LHCN-M2 (cell line): ENCODE results near the gene MCOLN2. TPM values are rescaled to one million over a fixed set of nuclear protein-coding genes. Genes with fewer than 3 reads are reported as not detected.
"Not testable (repeated sequence)": the region's sequence is repeated elsewhere in the genome, so short reads cannot be mapped to it uniquely, and the experiment has no call there.

Source experiments
- DNase-seq: peaks from one replicate; pipeline ENCODE4 v3.0.0-alpha.2; 2012; ENCODE audit warnings: low read depth
- total RNA-seq: library from RNA; depleted of rRNA; stranded (reverse); fragments of >200 nt; gene quantifications from 2 replicates; pipeline ENCODE4 v1.2.3, GENCODE V29; 2014; rRNA removed

The MCOLN2 gene
- total RNA-seq, 1 experiment from 2014 or later, result 0.34 TPM

DNA sequence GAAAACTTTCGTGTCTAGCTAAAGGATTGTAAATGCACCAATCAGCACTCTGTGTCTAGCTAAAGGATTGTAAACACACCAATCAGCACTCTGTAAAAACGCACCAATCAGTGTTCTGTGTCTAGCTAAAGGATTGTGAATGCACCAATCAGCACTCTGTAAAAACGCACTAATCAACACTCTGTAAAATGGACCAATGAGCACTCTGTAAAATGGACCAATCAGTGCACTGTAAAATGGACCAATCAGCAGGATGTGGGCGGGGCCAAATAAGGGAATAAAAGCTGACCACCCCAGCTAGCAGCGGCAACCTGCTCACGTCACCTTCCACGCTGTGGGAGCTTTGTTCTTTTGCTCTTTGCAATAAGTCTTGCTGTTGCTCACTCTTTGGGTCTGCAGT lies 94.2 kb downstream of the MCOLN2 start:
- DNase-seq, result not testable (repeated sequence)

DNA sequence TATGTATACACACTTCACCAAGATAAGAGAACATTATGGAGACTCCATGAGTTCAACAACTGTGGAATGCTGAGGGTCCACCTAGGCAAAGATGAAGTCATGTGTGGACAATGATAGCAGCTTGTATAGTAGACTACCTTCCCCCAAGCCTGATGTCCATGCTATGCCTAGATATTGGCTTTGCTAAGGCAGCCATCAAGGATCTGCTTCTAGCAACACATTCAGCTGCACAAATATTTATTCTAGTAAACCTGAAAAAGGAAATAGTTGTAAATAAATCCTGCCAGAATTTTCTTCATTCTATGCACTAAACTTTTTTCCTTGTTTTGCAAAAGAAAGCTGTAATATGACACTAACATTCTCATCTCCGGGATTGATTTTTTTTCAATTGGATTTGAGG lies 96.9 kb downstream of the MCOLN2 start:
- no peak for DNase-seq

DNA sequence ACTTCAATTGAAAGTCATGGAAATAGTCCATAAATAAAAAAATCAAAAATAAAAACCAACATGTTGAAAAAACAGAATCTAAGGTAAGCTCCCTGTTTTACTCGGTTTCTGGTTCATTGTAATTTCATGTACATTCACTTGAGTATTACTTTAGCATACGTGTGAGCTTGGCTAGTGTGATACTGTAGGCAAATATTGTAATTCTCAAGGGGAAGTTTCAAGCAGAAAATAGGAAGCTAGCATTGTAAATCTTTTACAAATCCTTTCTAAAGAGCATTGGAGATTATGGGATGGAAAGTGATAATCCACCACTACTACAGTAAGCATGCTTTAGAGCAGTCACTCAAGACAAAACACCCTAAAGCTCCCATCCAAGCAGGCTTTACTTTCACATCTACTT lies 100.6 kb downstream of the MCOLN2 start:
- no peak for DNase-seq

- no peak for DNase-seq
These were observed 104.0 kb downstream of the MCOLN2 start, which contains the start of gene LPAR3 for GRCh38 chr1:84892705-84893618. LPAR3 (minus strand) TSS chr1:84893206; CDS start chr1:84866120, 27,086 bp downstream.

GRCh38 chr1:84890566-84890965 lies 106.3 kb downstream of the MCOLN2 start:
- no peak for DNase-seq

- no peak for DNase-seq
These were observed 107.5 kb downstream of the MCOLN2 start for GRCh38 chr1:84889437-84889836.

DNA sequence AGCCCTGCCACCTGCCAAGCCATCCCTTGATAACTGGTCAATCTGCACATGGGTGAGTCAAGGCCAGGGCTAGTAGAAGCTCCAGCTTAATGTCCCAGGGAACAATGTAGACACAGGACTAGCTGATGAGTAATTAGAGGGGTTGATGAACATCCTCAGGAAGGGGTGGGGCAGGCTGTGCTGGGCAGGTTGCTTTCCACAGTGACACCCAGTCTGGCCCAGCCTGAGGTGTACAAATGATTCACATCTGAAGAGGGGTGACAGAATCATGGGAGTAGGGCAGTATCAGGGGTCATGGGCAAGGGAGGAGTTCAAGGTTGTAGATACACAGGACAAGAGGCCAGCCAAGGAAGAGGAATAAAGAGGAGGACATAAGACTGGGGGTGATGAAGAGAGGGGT lies 108.2 kb downstream of the MCOLN2 start:
- DNase-seq, result no peak

DNA sequence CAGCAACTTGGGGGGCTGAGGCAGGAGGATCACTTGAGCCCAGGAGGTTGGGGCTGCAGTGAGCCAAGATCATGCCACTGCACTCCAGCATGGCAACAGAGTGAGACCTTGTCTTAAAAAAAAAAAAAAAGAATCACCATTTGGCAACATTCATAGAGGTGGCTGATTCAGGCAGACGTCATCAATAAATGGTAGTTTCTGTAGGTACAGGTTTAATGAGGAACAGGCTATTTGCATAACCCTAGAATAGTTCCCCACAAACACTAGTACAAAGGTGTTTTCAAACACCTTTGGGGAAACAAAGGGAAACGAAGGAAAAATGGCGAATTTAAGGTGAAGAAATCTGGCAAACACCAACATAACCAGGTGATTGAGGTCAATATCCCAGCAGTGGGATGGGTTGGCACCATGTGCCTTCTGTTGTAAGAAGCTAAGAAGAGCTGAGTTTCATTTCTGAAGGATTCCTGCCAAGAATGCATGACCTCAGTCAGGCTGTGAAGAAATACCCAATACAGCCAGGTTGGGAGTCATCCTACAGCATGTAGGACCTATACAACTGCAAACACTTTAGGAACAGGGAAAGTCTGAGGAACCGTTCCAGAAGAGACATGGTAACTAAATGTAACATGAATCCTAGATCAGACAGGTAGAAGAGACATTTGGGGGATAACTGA lies 109.5 kb downstream of the MCOLN2 start:
- no peak for DNase-seq

- no peak for DNase-seq
These were observed 111.4 kb downstream of the MCOLN2 start for GRCh38 chr1:84885469-84885868.

- no peak for DNase-seq
These were observed 112.1 kb downstream of the MCOLN2 start for GRCh38 chr1:84884671-84885389.

GRCh38 chr1:84883286-84883685 lies 113.6 kb downstream of the MCOLN2 start:
- DNase-seq, result no peak

- no peak for DNase-seq
These were observed 119.3 kb downstream of the MCOLN2 start for GRCh38 chr1:84877592-84877991.

GRCh38 chr1:84876353-84876752 lies 120.6 kb downstream of the MCOLN2 start:
- DNase-seq, result no peak

Other genes with a start within 250 kb of the MCOLN2 start
- gene LPAR3, start 103.9 kb downstream of the MCOLN2 start, total RNA-seq, result not detected in 2 replicates
- gene MCOLN3, start 51.4 kb upstream of the MCOLN2 start, total RNA-seq, result 1.9 and 3.0 TPM in 2 replicates
- 0.90 and 1.0 TPM in 2 replicates for gene SYDE2, start 203.9 kb upstream of the MCOLN2 start, total RNA-seq